GM12891 (cell line): ENCODE results near the gene RPS10.
"Not testable (repeated sequence)": the region's sequence is repeated elsewhere in the genome, so short reads cannot be mapped to it uniquely, and the experiment has no call there.

ENCODE experiments used
- DNase-seq: peaks from one replicate; pipeline ENCODE4 v3.0.0; 2011; ENCODE audit warnings: low spot score; ENCODE audit not compliant: insufficient read length
- FAIRE-seq: peaks from 2 replicates; lab custom pipeline; 2011; peaks lifted over from hg19 to GRCh38; lab: Jason Lieb, UNC
- PAX5 ChIP-seq: IDR thresholded peaks from 2 replicates; pipeline ENCODE4 v1.6.1; 2011; ENCODE audit warnings: low read length, moderate library complexity, mild to moderate bottlenecking; ENCODE audit not compliant: insufficient read depth, severe bottlenecking
- POLR2A ChIP-seq: IDR thresholded peaks from 2 replicates; pipeline ENCODE4 v1.6.1; 2011; ENCODE audit warnings: low read depth, low read length, control low read depth
- POLR2AphosphoS5 ChIP-seq: IDR thresholded peaks from 2 replicates; pipeline ENCODE4 v1.6.1; 2011; ENCODE audit warnings: low read depth, low read length, control low read depth
- POU2F2 ChIP-seq: IDR thresholded peaks from 2 replicates; pipeline ENCODE4 v1.6.1; 2011; ENCODE audit warnings: low read depth, mild to moderate bottlenecking, control low read depth, low read length, moderate library complexity
- SPI1 ChIP-seq: IDR thresholded peaks from 2 replicates; pipeline ENCODE4 v1.6.1; 2011; ENCODE audit warnings: low read depth, low read length, control low read depth
- TAF1 ChIP-seq: IDR thresholded peaks from 2 replicates; pipeline ENCODE4 v1.6.1; 2011; ENCODE audit warnings: low read depth, low read length, control low read depth

The RPS10 gene

DNA sequence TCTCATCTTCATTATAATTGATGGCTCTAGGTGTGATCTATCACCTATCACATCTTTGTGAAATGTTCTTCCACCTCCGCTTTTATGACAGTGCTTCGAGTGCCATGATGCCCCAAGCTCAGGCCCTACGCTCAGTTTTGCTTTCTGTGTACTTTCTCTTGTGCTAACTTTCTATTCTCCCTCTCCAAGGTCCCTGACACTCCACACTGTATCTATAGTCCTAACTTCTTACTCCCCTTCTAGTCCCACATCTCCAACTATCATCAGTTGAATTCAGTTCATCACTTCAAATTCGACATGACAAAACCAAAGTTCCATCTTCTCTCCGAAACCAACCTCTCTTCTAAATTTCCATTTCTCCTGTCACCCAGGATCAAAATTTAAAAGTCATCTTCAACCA lies 50.0 kb downstream of the RPS10 start:
- DNase-seq (no peak), FAIRE-seq (no peak)
- TF ChIP-seq PAX5 (no peak), POU2F2 (no peak), SPI1 (no peak), POLR2AphosphoS5 (no peak), POLR2A (no peak), TAF1 (no peak)

- DNase-seq: no peak
- FAIRE-seq: no peak
- TF ChIP-seq TAF1 (no peak), POU2F2 (no peak), POLR2A (no peak), PAX5 (no peak), SPI1 (no peak), POLR2AphosphoS5 (no peak)
Observed at GRCh38 chr6:34374508-34374907, 51.4 kb downstream of the RPS10 start.

DNA sequence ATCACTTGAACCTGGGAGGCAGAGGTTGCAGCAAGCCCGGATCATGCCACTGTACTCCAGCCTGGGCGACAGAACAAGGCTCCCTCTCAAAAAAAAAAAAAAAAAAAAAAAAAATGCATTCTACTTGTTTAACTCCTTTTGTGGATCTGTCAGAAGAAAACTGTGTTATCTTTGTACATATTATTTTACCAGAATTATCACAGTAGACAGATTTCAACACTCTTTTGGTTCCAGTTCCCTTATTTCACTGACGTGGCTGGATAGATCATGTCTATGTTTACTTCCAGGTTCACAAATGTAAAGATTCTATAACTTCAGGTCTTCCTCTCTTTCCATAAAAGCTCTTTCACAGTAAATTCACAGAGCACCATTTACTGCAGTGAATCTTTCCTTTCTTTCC lies 51.8 kb downstream of the RPS10 start:
- no peak for TF ChIP-seq POLR2AphosphoS5
- no peak for TF ChIP-seq POLR2A
- TF ChIP-seq TAF1: no peak
- TF ChIP-seq POU2F2: no peak
- no peak for TF ChIP-seq PAX5
- TF ChIP-seq SPI1: peak; percentile 90
- FAIRE-seq (no peak), DNase-seq (no peak)

- no peak for FAIRE-seq
- TF ChIP-seq PAX5 (no peak), SPI1 (no peak), POLR2A (no peak), POLR2AphosphoS5 (no peak), TAF1 (no peak), POU2F2 (no peak)
Observed at GRCh38 chr6:34373511-34373910, 52.4 kb downstream of the RPS10 start.

GRCh38 chr6:34371865-34372264 lies 54.0 kb downstream of the RPS10 start:
- not testable (repeated sequence) for FAIRE-seq, DNase-seq

More at GRCh38 chr6:34373511-34373910, 52.4 kb downstream of the RPS10 start:
- DNase-seq: no peak

DNA sequence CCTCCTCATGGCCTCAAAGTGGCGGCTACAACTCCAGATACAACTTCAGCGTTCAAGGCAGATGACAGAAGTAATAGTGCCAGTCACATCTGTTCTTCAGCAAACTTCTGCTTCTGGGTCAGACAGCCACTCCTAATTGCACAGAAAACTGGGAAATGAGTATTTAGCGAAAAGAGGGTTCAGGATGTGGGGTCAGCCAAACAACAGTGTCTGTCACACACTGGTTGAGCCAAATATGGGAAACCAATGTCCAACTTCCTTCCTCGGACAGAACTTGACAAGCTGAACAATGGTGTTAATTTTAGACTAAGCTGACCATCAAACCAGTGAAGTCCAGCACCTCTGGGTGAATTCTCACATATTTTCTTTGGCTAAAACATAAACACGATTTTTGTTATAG lies 55.5 kb downstream of the RPS10 start:
- TF ChIP-seq PAX5 (no peak), POLR2A (no peak), POU2F2 (no peak), POLR2AphosphoS5 (no peak), TAF1 (no peak), SPI1 (no peak)

DNA sequence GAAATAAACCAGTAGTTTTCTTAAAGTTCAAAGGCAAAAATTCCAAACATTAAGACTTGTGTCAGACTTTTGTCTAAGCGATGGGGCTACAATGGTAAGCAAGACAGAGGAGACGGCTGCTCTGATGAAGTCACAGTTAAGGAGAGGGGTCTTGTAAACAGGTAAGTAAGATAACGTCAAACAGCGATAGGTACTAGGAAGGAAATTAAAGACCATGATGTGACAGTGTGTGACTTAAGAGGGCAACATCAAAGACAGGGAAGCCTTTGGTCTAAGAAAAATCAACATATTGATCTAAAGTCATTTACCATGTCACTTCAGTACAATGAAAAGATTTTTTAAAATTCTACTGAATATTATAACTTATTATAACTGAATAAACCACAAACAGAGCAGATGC lies 56.5 kb downstream of the RPS10 start:
- no peak for DNase-seq
- FAIRE-seq: no peak
- TF ChIP-seq POU2F2 (no peak), POLR2AphosphoS5 (no peak), PAX5 (no peak), TAF1 (no peak), SPI1 (no peak), POLR2A (no peak)

More for the DNA sequence above, 55.5 kb downstream of the RPS10 start:
- DNase-seq (no peak), FAIRE-seq (no peak)
